ENCODE results near the gene CARD10. TPM values are rescaled to one million over a fixed set of nuclear protein-coding genes. Genes with fewer than 3 reads are reported as not detected.
A peak's percentile ranks its signal among the peaks of the same experiment; 100 is the strongest.

The CARD10 gene
- total and polyA plus RNA-seq, 2 of the 13 experiments (the other 11 are each of a cell fraction or from before 2014, with no cell fraction given): 35.2 to 55.8 TPM

- TF ChIP-seq KIAA2018 (CRISPR knock-in tag; IDR thresholded peaks at IDR 0.05; ENCODE audit: borderline replicate concordance) (no peak), FOXM1 (CRISPR knock-in tag; IDR thresholded peaks at IDR 0.05) (no peak), RBFOX2 (IDR thresholded peaks at IDR 0.05; ENCODE audit: low read depth, low read length) (peak; percentile 79), KDM5A (IDR thresholded peaks at IDR 0.05; ENCODE audit: borderline replicate concordance, low read length) (no peak), TFDP2 (CRISPR knock-in tag; IDR thresholded peaks at IDR 0.05) (no peak), HDAC2 (CRISPR knock-in tag; IDR thresholded peaks at IDR 0.05) (no peak; the same call in 1 of the 2 replicates), ZKSCAN5 (CRISPR knock-in tag; IDR thresholded peaks at IDR 0.05) (no peak), ZNF746 (CRISPR knock-in tag; IDR thresholded peaks at IDR 0.05) (no peak; the same call in none of the 2 replicates), ZNF547 (CRISPR knock-in tag; IDR thresholded peaks at IDR 0.05) (no peak; the same call in 1 of the 2 replicates), IRF1 (CRISPR knock-in tag; IDR thresholded peaks at IDR 0.05; ENCODE audit: low read depth) (no peak), ARNTL (CRISPR knock-in tag; IDR thresholded peaks at IDR 0.05) (no peak), FOSL2 (CRISPR knock-in tag; IDR thresholded peaks at IDR 0.05) (no peak), ARID2 (CRISPR knock-in tag; IDR thresholded peaks at IDR 0.05; ENCODE audit: borderline replicate concordance) (no peak)
- TF ChIP-seq, protein P1, sequence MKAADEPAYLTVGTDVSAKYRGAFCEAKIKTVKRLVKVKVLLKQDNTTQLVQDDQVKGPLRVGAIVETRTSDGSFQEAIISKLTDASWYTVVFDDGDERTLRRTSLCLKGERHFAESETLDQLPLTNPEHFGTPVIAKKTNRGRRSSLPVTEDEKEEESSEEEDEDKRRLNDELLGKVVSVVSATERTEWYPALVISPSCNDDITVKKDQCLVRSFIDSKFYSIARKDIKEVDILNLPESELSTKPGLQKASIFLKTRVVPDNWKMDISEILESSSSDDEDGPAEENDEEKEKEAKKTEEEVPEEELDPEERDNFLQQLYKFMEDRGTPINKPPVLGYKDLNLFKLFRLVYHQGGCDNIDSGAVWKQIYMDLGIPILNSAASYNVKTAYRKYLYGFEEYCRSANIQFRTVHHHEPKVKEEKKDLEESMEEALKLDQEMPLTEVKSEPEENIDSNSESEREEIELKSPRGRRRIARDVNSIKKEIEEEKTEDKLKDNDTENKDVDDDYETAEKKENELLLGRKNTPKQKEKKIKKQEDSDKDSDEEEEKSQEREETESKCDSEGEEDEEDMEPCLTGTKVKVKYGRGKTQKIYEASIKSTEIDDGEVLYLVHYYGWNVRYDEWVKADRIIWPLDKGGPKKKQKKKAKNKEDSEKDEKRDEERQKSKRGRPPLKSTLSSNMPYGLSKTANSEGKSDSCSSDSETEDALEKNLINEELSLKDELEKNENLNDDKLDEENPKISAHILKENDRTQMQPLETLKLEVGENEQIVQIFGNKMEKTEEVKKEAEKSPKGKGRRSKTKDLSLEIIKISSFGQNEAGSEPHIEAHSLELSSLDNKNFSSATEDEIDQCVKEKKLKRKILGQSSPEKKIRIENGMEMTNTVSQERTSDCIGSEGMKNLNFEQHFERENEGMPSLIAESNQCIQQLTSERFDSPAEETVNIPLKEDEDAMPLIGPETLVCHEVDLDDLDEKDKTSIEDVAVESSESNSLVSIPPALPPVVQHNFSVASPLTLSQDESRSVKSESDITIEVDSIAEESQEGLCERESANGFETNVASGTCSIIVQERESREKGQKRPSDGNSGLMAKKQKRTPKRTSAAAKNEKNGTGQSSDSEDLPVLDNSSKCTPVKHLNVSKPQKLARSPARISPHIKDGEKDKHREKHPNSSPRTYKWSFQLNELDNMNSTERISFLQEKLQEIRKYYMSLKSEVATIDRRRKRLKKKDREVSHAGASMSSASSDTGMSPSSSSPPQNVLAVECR (CRISPR knock-in tag; IDR thresholded peaks at IDR 0.05; ENCODE audit: borderline replicate concordance): peak; percentile 67
Observed at GRCh38 chr22:37518509-37519267, 527 bp downstream of the CARD10 start (continued).

All from HepG2 (cell line).